ENCODE results near the gene CDC42BPB.

Gene CDC42BPB

DNA sequence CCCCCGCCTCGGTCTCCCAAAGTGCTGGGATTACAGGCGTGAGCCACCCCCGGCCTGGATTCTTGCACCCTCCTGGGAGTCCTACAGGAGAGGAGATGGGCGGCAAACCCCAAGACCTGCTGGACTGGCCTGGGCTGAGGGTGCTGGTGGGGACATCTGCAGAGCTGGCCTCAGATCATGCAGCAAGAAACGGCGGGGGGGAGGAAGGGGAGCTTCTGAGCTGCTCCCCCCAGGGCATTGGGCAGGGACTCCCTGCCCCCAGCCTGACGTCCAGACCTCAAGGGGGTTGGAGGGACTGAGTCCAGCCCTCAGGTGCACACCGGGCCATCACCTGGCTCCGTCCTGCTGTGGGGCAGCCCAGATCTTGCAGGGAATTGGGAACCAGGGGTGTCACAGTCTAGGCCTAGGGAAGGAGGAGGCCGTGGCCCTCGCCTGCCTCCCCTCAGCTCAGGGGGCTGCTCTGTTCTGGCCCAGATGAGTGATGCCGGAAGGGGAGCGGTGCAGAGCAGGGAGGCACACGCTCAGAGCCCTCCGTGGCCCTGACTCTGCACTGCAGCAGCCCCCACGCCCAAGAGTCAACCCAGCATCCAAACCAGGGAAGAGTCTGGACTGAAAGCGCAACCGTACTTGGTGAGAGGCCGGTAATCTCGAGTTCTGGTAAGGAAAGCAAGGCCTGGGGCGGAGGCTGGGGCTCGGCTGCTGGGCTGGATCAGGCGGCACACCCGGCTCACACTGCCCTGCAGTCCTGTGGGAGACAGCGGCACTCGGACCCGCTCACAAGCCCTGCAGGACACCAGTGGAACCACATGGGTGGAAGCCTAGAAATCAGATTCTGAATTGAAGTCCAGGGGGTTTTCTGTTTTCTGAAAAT is 143.8 kb downstream of the CDC42BPB start:
- no peak for DNase-seq (ENCODE audit: low read depth, low spot score)
- Histone ChIP-seq H3K4me3 (ENCODE audit: insufficient read length, low read depth) (no peak overlapping the region), H3K4me1 (ENCODE audit: insufficient read depth, insufficient read length) (peaks cover 9% of the 10 kb centered on the region), H3K36me3 (ENCODE audit: insufficient read depth, insufficient read length, low read length) (peaks cover 6% of the 10 kb centered on the region), H3K9ac (ENCODE audit: insufficient read length, low read depth) (no peak overlapping the region), H3K9me3 (ENCODE audit: insufficient read depth, low read length) (no peaks in the 10 kb centered on the region), H3K27me3 (ENCODE audit: insufficient read depth, insufficient read length) (no peaks in the 10 kb centered on the region)
- TF ChIP-seq ZNF274 (IDR thresholded peaks at IDR 0.05; ENCODE audit: low read depth, low read length) = no peak

DNA sequence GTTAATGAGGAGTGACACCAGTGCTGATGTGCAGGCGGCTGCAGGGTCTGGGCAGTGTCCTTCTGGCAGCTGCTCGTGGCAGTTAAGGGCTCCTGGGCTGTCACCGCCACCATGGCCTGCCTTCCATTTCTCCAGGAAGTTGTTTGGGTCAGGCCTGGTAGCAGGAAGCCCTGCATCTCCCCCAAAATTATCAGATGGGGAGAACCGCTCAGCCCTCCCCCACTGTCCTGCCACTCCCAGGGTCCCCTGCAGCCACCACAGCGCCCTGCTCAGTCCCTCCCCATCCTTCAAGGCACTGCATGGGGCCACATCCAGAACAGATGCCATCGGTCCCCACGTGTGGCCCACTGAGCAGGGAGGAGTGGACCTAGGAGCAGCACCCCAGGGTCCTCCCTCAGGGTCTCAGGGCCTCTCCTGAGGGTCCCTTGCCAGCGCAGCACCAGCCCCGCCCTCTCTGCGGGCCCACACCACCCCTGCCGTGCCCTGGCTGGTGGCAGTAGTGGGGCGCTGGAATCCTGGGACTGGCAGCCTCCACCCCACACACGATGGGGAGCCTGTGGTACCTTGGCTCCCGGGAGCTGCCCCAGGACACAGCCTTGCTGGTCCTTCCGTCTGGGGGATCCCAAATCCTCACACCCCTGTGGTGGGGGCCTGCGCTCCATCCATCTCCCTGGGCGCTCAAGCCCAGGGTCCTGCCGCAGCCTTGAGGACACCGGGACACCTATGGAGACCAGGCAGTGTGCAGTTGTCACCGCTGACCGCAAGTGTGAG is 145.2 kb downstream of the CDC42BPB start:
- TF ChIP-seq YY1 (IDR thresholded peaks at IDR 0.05; ENCODE audit: insufficient read depth, insufficient read length) (no peak), ZNF274 (IDR thresholded peaks at IDR 0.05; ENCODE audit: low read depth, low read length) (no peak), SUZ12 (IDR thresholded peaks at IDR 0.05; ENCODE audit: extremely low read depth, insufficient read depth, insufficient read length) (no peak)
- Histone ChIP-seq H3K9ac (ENCODE audit: insufficient read length, low read depth) (no peak overlapping the region), H3K4me3 (ENCODE audit: insufficient read length, low read depth) (no peak overlapping the region), H3K27me3 (ENCODE audit: insufficient read depth, insufficient read length) (no peaks in the 10 kb centered on the region), H3K9me3 (ENCODE audit: insufficient read depth, low read length) (peaks cover 6% of the 10 kb centered on the region; the same call in 1 of the 2 replicates), H3K36me3 (ENCODE audit: insufficient read depth, insufficient read length, low read length) (peaks cover 12% of the 10 kb centered on the region), H3K4me1 (ENCODE audit: insufficient read depth, insufficient read length) (peaks cover 4% of the 10 kb centered on the region)
- no peak for DNase-seq (ENCODE audit: low read depth, low spot score)

DNA sequence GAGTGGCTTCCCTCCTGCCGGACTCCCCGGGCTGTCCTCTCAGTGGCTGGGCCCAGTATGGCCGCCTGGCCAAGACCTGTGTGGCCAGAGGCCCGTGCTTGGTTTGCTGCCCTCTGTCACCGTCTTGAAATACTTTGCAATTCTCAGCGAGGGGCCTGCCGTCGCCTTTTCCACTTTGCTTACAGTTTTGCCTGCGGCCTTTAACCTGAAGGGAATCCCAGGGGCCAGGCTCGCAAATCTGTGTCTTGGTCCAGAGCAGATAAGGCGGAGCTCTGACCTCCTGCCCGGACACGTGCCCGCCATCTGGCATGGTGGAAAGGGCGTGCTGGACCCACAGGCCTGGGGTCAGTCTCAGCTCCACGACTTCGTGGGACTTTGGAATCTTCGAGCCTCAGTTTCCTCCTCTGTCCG is 145.8 kb downstream of the CDC42BPB start:
- Histone ChIP-seq H3K4me3 (ENCODE audit: insufficient read length, low read depth) (no peak overlapping the region), H3K4me1 (ENCODE audit: insufficient read depth, insufficient read length) (peaks cover 4% of the 10 kb centered on the region), H3K9ac (ENCODE audit: insufficient read length, low read depth) (no peak overlapping the region), H3K9me3 (ENCODE audit: insufficient read depth, low read length) (peaks cover 12% of the 10 kb centered on the region; the same call in 1 of the 2 replicates), H3K36me3 (ENCODE audit: insufficient read depth, insufficient read length, low read length) (peaks cover 18% of the 10 kb centered on the region), H3K27me3 (ENCODE audit: insufficient read depth, insufficient read length) (no peaks in the 10 kb centered on the region)
- TF ChIP-seq SUZ12 (IDR thresholded peaks at IDR 0.05; ENCODE audit: extremely low read depth, insufficient read depth, insufficient read length) (no peak), ZNF274 (IDR thresholded peaks at IDR 0.05; ENCODE audit: low read depth, low read length) (no peak), YY1 (IDR thresholded peaks at IDR 0.05; ENCODE audit: insufficient read depth, insufficient read length) (no peak)
- no peak for DNase-seq (ENCODE audit: low read depth, low spot score)

- Histone ChIP-seq H3K9ac (ENCODE audit: insufficient read length, low read depth) (peak overlapping the region; percentile 21), H3K36me3 (ENCODE audit: insufficient read depth, insufficient read length, low read length) (peaks cover 25% of the 10 kb centered on the region)
- no peak for DNase-seq (ENCODE audit: low read depth, low spot score)
Observed at GRCh38 chr14:102910442-102910841, 146.9 kb downstream of the CDC42BPB start.

DNA sequence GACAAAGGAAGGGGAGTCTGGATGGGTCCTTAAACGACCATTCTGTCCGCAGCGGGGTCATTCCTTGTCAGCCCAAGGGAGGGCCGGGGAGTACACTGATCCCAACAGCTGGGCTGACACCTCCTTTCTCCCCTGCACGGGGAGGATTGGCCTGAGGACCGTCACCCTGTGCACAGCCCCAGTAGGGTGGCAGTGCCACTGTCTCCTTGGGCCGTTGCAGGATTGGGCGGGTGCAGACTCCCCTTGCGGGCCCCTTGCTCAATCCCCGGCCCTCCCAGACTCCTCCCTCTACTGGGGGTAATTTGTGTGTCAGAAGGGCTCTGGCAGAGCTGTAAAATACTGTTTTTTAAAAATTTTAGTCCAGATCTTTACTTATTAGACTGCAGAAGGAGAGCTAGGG is 147.4 kb downstream of the CDC42BPB start:
- no peak for DNase-seq (ENCODE audit: low read depth, low spot score)
- TF ChIP-seq SUZ12 (IDR thresholded peaks at IDR 0.05; ENCODE audit: extremely low read depth, insufficient read depth, insufficient read length) (no peak), ZNF274 (IDR thresholded peaks at IDR 0.05; ENCODE audit: low read depth, low read length) (no peak)
- Histone ChIP-seq H3K4me1 (ENCODE audit: insufficient read depth, insufficient read length) (peaks cover 4% of the 10 kb centered on the region), H3K9me3 (ENCODE audit: insufficient read depth, low read length) (peaks cover 14% of the 10 kb centered on the region; the same call in 1 of the 2 replicates), H3K27me3 (ENCODE audit: insufficient read depth, insufficient read length) (no peaks in the 10 kb centered on the region), H3K4me3 (ENCODE audit: insufficient read length, low read depth) (no peak overlapping the region), H3K9ac (ENCODE audit: insufficient read length, low read depth) (no peak overlapping the region), H3K36me3 (ENCODE audit: insufficient read depth, insufficient read length, low read length) (peaks cover 30% of the 10 kb centered on the region)

More at GRCh38 chr14:102910442-102910841, 146.9 kb downstream of the CDC42BPB start:
- Histone ChIP-seq H3K9me3 (ENCODE audit: insufficient read depth, low read length) (peaks cover 14% of the 10 kb centered on the region; the same call in 1 of the 2 replicates), H3K27me3 (ENCODE audit: insufficient read depth, insufficient read length) (no peaks in the 10 kb centered on the region), H3K4me3 (ENCODE audit: insufficient read length, low read depth) (no peak overlapping the region), H3K4me1 (ENCODE audit: insufficient read depth, insufficient read length) (peaks cover 4% of the 10 kb centered on the region)
- TF ChIP-seq YY1 (IDR thresholded peaks at IDR 0.05; ENCODE audit: insufficient read depth, insufficient read length) = no peak
- no peak for TF ChIP-seq ZNF274 (IDR thresholded peaks at IDR 0.05; ENCODE audit: low read depth, low read length)
- TF ChIP-seq SUZ12 (IDR thresholded peaks at IDR 0.05; ENCODE audit: extremely low read depth, insufficient read depth, insufficient read length) = no peak

GRCh38 chr14:102909462-102909861 is 147.9 kb downstream of the CDC42BPB start:
- peaks cover 14% of the 10 kb centered on the region; the same call in 1 of the 2 replicates for H3K9me3 ChIP-seq (ENCODE audit: insufficient read depth, low read length)
- TF ChIP-seq ZNF274 (IDR thresholded peaks at IDR 0.05; ENCODE audit: low read depth, low read length) (no peak), YY1 (IDR thresholded peaks at IDR 0.05; ENCODE audit: insufficient read depth, insufficient read length) (no peak), SUZ12 (IDR thresholded peaks at IDR 0.05; ENCODE audit: extremely low read depth, insufficient read depth, insufficient read length) (no peak)
- no peak for DNase-seq (ENCODE audit: low read depth, low spot score)
- no peaks in the 10 kb centered on the region for H3K27me3 ChIP-seq (ENCODE audit: insufficient read depth, insufficient read length)
- no peak overlapping the region for H3K4me3 ChIP-seq (ENCODE audit: insufficient read length, low read depth)
- no peak overlapping the region for H3K9ac ChIP-seq (ENCODE audit: insufficient read length, low read depth)
- H3K36me3 ChIP-seq (ENCODE audit: insufficient read depth, insufficient read length, low read length) = peaks cover 31% of the 10 kb centered on the region
- peaks cover 4% of the 10 kb centered on the region for H3K4me1 ChIP-seq (ENCODE audit: insufficient read depth, insufficient read length)

Measured in NT2/D1 (cell line).